ENCODE results near the gene RPL21.
"Not testable (repeated sequence)": the region's sequence is repeated elsewhere in the genome, so short reads cannot be mapped to it uniquely, and the experiment has no call there.

DNA sequence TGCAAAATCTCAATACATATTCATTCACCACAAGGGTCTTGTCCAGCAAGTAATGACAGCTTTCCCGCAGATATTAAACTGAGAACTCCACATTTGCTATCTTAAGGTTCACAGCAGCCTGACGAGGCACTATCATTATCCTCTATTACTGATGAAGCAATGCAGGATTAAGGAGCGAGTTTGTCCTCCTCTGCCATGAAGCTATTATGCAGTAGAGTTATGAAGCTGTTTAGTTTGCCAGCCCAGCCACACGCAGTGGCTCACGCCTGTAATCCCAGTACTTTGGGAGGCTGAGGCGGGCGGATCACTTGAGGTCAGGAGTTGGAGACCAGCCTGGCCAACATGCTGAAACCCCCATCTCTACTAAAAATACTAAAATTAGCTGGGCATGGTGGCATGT is 49.0 kb downstream of the RPL21 start:
- TF ChIP-seq, protein P1, sequence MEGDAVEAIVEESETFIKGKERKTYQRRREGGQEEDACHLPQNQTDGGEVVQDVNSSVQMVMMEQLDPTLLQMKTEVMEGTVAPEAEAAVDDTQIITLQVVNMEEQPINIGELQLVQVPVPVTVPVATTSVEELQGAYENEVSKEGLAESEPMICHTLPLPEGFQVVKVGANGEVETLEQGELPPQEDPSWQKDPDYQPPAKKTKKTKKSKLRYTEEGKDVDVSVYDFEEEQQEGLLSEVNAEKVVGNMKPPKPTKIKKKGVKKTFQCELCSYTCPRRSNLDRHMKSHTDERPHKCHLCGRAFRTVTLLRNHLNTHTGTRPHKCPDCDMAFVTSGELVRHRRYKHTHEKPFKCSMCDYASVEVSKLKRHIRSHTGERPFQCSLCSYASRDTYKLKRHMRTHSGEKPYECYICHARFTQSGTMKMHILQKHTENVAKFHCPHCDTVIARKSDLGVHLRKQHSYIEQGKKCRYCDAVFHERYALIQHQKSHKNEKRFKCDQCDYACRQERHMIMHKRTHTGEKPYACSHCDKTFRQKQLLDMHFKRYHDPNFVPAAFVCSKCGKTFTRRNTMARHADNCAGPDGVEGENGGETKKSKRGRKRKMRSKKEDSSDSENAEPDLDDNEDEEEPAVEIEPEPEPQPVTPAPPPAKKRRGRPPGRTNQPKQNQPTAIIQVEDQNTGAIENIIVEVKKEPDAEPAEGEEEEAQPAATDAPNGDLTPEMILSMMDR (IDR thresholded peaks at IDR 0.05): not testable (repeated sequence)
- not testable (repeated sequence) for TF ChIP-seq POLR2A (IDR thresholded peaks at IDR 0.05)
